Adrenal gland (tissue), 12 donors: ENCODE results near the gene SH2D1A. TPM values are rescaled to one million over a fixed set of nuclear protein-coding genes. Genes with fewer than 3 reads are reported as not detected.

Experiments used
- DNase-seq, 7 donors: peaks; one replicate each; pipeline ENCODE4 v3.0.0-alpha.2; 2019 to 2020
- H3K27ac ChIP-seq, 5 donors: fragments of 200-600 bp; sonication (generic) in 4 of 5; 1 replicate in 3 of 5; 2 replicates in 2 of 5; pipeline versions ENCODE4 v1.5.1 to v1.8.0; 2016 to 2020; ENCODE audit warnings: mild to moderate bottlenecking in 1 of 5
- H3K27me3 ChIP-seq: fragments of 200-600 bp; 2 replicates; pipeline ENCODE4 v1.8.0; 2021
- H3K36me3 ChIP-seq, 2 donors: fragments of 200-600 bp; replicated peaks in 1 of 2; 1 replicate in 1 of 2; 2 replicates in 1 of 2; pipeline versions ENCODE4 v1.5.1 to v1.8.0; 2018 to 2022
- H3K4me1 ChIP-seq, 2 donors: fragments of 200-600 bp; replicated peaks in 1 of 2; 1 replicate in 1 of 2; 2 replicates in 1 of 2; pipeline versions ENCODE4 v1.5.1 to v1.8.0; 2018 to 2021
- H3K4me3 ChIP-seq, 4 donors: fragments of 200-600 bp; sonication (generic) in 3 of 4; one replicate each; pipeline ENCODE4 v1.5.1; 2016 to 2018
- H3K9me3 ChIP-seq, 3 donors: fragments of 200-600 bp; sonication (generic) in 1 of 3; replicated peaks in 1 of 3; 1 replicate in 2 of 3; 2 replicates in 1 of 3; pipeline versions ENCODE4 v1.5.1 to v1.8.0; 2016 to 2021
- POLR2A ChIP-seq, 2 donors: fragments of 450-650 bp; IDR thresholded peaks; one replicate each; pipeline ENCODE4 v1.6.1; 2017; ENCODE audit warnings: antibody characterized with exemption in 2 of 2, mild to moderate bottlenecking in 2 of 2, moderate library complexity in 1 of 2
- WGBS, 4 donors: extraction: QIAGEN DNeasy Blood & Tissue Kit in 2 of 4; methylation state at CpG; one replicate each; pipeline versions ENCODE4 v1.1.5 to v1.1.7; 2013 to 2017; 5-methylcytosine and 5-hydroxymethylcytosine counted together
- intact Hi-C, 2 donors: fragments of 100-400 bp; cut with DNase I; formaldehyde crosslinking; loops; one replicate each; pipeline versions ENCODE4 v1.14.1 to v1.15.0; 2022 to 2023
- polyA plus RNA-seq, 3 donors: library from polyadenylated mRNA; stranded (reverse); fragments of 200-250 nt in 2 of 3; fragments of 350-450 nt in 1 of 3; fragmentation: Illumina TruSeq in 1 of 3; extraction: RNeasy Lipid Tissue Mini Kit (QIAGEN cat#74804) in 1 of 3; gene quantifications; one replicate each; pipeline ENCODE4 v1.2.3, GENCODE V29; 2013 to 2014
- total RNA-seq, 9 donors: library from RNA; depleted of rRNA in 4 of 9; stranded (reverse); fragments of >200 nt in 4 of 9; fragments of 120-200 nt in 1 of 9; fragmentation: NEBNext Ultra II Directional in 1 of 9; extraction: Animal tissue kit (Norgen Biotek cat#: 25700) in 1 of 9; gene quantifications; one replicate each; pipeline versions ENCODE4 v1.1.0 to v1.2.4, GENCODE V29; 2013 to 2023
- TF ChIP-seq, protein P1 (sequence below), 6 experiments: fragments of 450-650 bp in 4 of 6; fragments of 200-600 bp in 2 of 6; sonication (generic) in 1 of 6; IDR thresholded peaks; 1 replicate in 5 of 6; 2 replicates in 1 of 6; pipeline versions ENCODE4 v1.5.1 to v1.8.0; 2016 to 2021; ENCODE audit warnings: antibody characterized with exemption in 6 of 6, mild to moderate bottlenecking in 2 of 6, moderate library complexity in 1 of 6
- donor health status: healthy with polysubstance abuse.
- donor health status: Bipolar disorder and iron deficiency.
- donor health status: DM: yes; HTN: yes; CAD: no.
- donor health status: DM: no; HTN: no; CAD: no.
- donor health status: DM: no; HTN: no; CAD: no.
- donor health status: DM: yes; HTN: yes; CAD: no.

SH2D1A gene
- total and polyA plus RNA-seq, 12 donors: 0.06 to 1.4 (median 0.40) TPM; not detected in 3

DNA sequence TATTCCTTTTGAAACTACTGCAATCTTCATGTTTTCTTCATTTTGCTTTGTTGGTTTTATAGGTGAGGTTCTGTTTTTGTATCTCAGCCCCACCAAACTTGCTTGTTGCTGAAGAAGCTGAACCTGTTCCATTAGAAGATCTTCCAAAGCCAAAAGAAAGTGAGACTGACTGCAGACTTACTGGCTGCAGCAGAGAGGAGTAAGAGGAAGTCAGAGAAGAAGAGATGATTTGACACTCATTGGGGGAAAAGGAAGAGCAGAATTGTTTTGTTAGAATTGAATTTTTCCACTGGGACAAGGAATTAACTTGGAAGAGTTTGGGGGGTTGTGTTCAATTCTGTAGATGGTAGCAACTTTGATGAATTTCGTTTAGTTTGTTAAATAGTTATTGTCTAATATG is 10.8 kb upstream of the SH2D1A start:
- no peaks in the 10 kb centered on the region for H3K36me3 ChIP-seq
- no peak overlapping the region for H3K4me3 ChIP-seq
- no peaks in the 10 kb centered on the region for H3K9me3 ChIP-seq
- H3K27me3 ChIP-seq: peaks cover 6% of the 10 kb centered on the region
- H3K27ac ChIP-seq: no peak overlapping the region
- no peak for DNase-seq
- no peaks in the 10 kb centered on the region for H3K4me1 ChIP-seq
- TF ChIP-seq POLR2A (IDR thresholded peaks at IDR 0.05): no peak
- TF ChIP-seq, protein P1, sequence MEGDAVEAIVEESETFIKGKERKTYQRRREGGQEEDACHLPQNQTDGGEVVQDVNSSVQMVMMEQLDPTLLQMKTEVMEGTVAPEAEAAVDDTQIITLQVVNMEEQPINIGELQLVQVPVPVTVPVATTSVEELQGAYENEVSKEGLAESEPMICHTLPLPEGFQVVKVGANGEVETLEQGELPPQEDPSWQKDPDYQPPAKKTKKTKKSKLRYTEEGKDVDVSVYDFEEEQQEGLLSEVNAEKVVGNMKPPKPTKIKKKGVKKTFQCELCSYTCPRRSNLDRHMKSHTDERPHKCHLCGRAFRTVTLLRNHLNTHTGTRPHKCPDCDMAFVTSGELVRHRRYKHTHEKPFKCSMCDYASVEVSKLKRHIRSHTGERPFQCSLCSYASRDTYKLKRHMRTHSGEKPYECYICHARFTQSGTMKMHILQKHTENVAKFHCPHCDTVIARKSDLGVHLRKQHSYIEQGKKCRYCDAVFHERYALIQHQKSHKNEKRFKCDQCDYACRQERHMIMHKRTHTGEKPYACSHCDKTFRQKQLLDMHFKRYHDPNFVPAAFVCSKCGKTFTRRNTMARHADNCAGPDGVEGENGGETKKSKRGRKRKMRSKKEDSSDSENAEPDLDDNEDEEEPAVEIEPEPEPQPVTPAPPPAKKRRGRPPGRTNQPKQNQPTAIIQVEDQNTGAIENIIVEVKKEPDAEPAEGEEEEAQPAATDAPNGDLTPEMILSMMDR (IDR thresholded peaks at IDR 0.05): no peak
- intact Hi-C loops: no loop called here
- 25 to 47% (median 37%) methylated on average over 1 of the region's 1 CpG for WGBS, 4 donors

- intact Hi-C loops: no loop called here
- no peaks in the 10 kb centered on the region for H3K36me3 ChIP-seq
- H3K27ac ChIP-seq: no peak overlapping the region
- no peak for DNase-seq
- WGBS, 4 donors: 18 to 20% (median 19%) methylated on average over 1 of the region's 1 CpG; no CpG with 5 or more reads in 1 of the 4 donors
- H3K27me3 ChIP-seq: peaks cover 6% of the 10 kb centered on the region
- H3K9me3 ChIP-seq: no peaks in the 10 kb centered on the region
- no peak overlapping the region for H3K4me3 ChIP-seq
- no peak for TF ChIP-seq POLR2A (IDR thresholded peaks at IDR 0.05)
- TF ChIP-seq, protein P1 (IDR thresholded peaks at IDR 0.05): no peak
- no peaks in the 10 kb centered on the region for H3K4me1 ChIP-seq
Observed at GRCh38 chrX:124337916-124338315, 8.4 kb upstream of the SH2D1A start.

DNA sequence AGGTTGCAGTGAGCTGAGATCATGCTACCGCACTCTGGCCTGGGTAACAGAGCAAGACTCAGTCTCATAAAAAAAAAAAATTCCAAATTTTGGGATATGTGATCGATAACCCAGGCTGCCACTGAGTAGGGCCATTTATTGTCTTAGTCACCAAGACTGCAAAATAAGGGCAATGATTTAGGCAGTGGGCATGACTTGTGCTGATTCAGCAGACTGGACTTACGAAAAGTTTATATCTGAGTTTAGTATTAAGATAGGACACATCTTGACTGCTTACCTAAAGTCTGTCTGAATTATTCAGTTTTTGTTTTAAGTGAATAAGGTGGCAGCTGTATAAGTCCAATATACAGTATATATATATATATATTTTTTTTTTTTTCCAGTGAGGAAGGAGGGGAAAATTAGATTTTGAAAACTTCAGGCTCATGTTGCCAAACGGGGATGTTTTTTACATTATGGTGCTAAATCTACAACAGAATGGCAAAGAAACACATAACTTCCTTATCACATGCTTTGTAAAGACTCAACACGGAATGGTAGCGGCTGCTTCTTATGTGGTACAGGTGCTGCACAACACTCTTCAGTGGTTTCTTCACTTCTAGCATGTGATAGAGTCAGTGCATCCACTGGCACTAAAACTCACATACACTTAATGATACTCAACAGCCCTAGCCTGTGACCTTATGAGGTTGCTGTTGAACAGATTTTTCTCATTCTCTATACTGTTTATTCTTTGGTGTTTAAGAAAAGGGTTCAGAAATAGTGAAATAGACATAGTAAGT is 7.4 kb upstream of the SH2D1A start:
- H3K27me3 ChIP-seq: peaks cover 6% of the 10 kb centered on the region
- DNase-seq: no peak
- no peak overlapping the region for H3K27ac ChIP-seq
- TF ChIP-seq, protein P1 (IDR thresholded peaks at IDR 0.05): no peak
- no peak for TF ChIP-seq POLR2A (IDR thresholded peaks at IDR 0.05)
- no peaks in the 10 kb centered on the region for H3K4me1 ChIP-seq
- intact Hi-C loops: no loop called here
- WGBS, 4 donors: 72 to 91% (median 81%) methylated on average over 6 of the region's 6 CpGs
- no peak overlapping the region for H3K4me3 ChIP-seq
- H3K9me3 ChIP-seq: no peaks in the 10 kb centered on the region
- H3K36me3 ChIP-seq: no peaks in the 10 kb centered on the region

- H3K4me3 ChIP-seq: no peak overlapping the region
- no peak overlapping the region for H3K27ac ChIP-seq
- TF ChIP-seq, protein P1 (IDR thresholded peaks at IDR 0.05): no peak
- no peak for TF ChIP-seq POLR2A (IDR thresholded peaks at IDR 0.05)
- intact Hi-C loops: no loop called here
- 43 to 65% (median 53%) methylated on average over 7 of the region's 7 CpGs for WGBS, 4 donors
- peaks cover 6% of the 10 kb centered on the region for H3K27me3 ChIP-seq
- no peaks in the 10 kb centered on the region for H3K9me3 ChIP-seq
- no peaks in the 10 kb centered on the region for H3K36me3 ChIP-seq
- no peak for DNase-seq
- no peaks in the 10 kb centered on the region for H3K4me1 ChIP-seq
Observed at GRCh38 chrX:124341396-124342132, 4.8 kb upstream of the SH2D1A start.
